Glutamatergic neuron (in vitro differentiated cells): ENCODE data around the gene LEMD2. TPM values are rescaled to one million over a fixed set of nuclear protein-coding genes. Genes with fewer than 3 reads are reported as not detected.

ENCODE experiments used
- DNase-seq: peaks from one replicate; pipeline ENCODE4 v3.0.0; 2022
- H3K27ac Mint-ChIP-seq: one replicate; pipeline ENCODE4 v1.8.0; 2020; ENCODE audit warnings: mild to moderate bottlenecking, mixed read lengths, inconsistent platforms; ENCODE audit not compliant: unreplicated experiment
- H3K27me3 Mint-ChIP-seq: one replicate; pipeline ENCODE4 v1.8.0; 2020; ENCODE audit warnings: mild to moderate bottlenecking, moderate library complexity, mixed read lengths, inconsistent platforms; ENCODE audit not compliant: unreplicated experiment
- H3K36me3 Mint-ChIP-seq: one replicate; pipeline ENCODE4 v1.8.0; 2020; ENCODE audit warnings: mild to moderate bottlenecking, mixed read lengths, inconsistent platforms; ENCODE audit not compliant: unreplicated experiment
- H3K4me1 Mint-ChIP-seq: one replicate; pipeline ENCODE4 v1.8.0; 2020; ENCODE audit warnings: mild to moderate bottlenecking, low read depth, mixed read lengths, inconsistent platforms; ENCODE audit not compliant: unreplicated experiment
- H3K4me3 Mint-ChIP-seq: one replicate; pipeline ENCODE4 v1.8.0; 2020; ENCODE audit warnings: mild to moderate bottlenecking, mixed read lengths, inconsistent platforms; ENCODE audit not compliant: unreplicated experiment
- H3K9me3 Mint-ChIP-seq: one replicate; pipeline ENCODE4 v1.8.0; 2020; ENCODE audit warnings: mild to moderate bottlenecking, moderate library complexity, mixed read lengths, inconsistent platforms; ENCODE audit not compliant: unreplicated experiment
- CTCF ChIP-seq: fragments of 200-600 bp; sonication (generic); IDR thresholded peaks from one replicate; pipeline ENCODE4 v1.5.0; 2021; ENCODE audit not compliant: partially characterized antibody, unreplicated experiment
- total RNA-seq: library from RNA; stranded (reverse); fragmentation: NEBNext Ultra II Directional; extraction: Animal tissue kit (Norgen Biotek cat#: 25700); gene quantifications from one replicate; pipeline ENCODE4 v1.2.1, GENCODE V29; 2021; ENCODE audit not compliant: unreplicated experiment

LEMD2 gene
- total RNA-seq, 1 donor from 2014 or later, result 82.4 TPM

DNA sequence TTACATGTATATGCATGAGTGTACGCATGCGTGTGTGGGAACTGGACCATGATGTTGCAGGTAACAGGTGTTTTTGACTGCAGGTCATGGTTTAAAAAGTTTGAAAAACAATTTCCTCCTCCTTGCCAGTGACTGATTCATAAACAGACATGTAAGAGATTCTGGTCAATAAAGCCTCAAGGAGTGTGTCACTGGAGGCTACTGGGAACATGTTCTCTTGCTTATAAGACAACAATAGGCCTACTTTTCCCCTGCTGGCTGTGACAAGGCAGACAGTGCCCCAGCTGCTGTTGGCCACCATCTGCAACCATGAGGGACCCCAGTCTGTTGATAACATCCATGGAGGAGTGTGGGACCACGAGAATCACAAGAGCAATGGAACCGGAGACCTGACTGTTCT, 12.7 kb downstream of the LEMD2 start:
- no peak for TF ChIP-seq CTCF
- H3K9me3 Mint-ChIP-seq, result peaks cover 3% of the 10 kb centered on the region
- H3K4me1 Mint-ChIP-seq, result peaks cover 37% of the 10 kb centered on the region
- H3K27me3 Mint-ChIP-seq, result peaks cover 1% of the 10 kb centered on the region
- no peaks in the 10 kb centered on the region for H3K36me3 Mint-ChIP-seq
- no peak for DNase-seq
- no peak overlapping the region for H3K27ac Mint-ChIP-seq
- no peak overlapping the region for H3K4me3 Mint-ChIP-seq

GRCh38 chr6:33774774-33775173, 14.2 kb downstream of the LEMD2 start:
- Mint-ChIP-seq H3K4me3 (no peak overlapping the region), H3K36me3 (no peaks in the 10 kb centered on the region), H3K9me3 (peaks cover 3% of the 10 kb centered on the region), H3K27ac (no peak overlapping the region), H3K27me3 (peaks cover 1% of the 10 kb centered on the region), H3K4me1 (peaks cover 35% of the 10 kb centered on the region)
- no peak for TF ChIP-seq CTCF
- no peak for DNase-seq

GRCh38 chr6:33772902-33773472, 15.9 kb downstream of the LEMD2 start:
- Mint-ChIP-seq H3K9me3 (peaks cover 3% of the 10 kb centered on the region), H3K4me3 (peak overlapping the region; percentile 49), H3K27me3 (peaks cover 1% of the 10 kb centered on the region), H3K27ac (peak overlapping the region; percentile 62), H3K4me1 (peaks cover 31% of the 10 kb centered on the region), H3K36me3 (no peaks in the 10 kb centered on the region)
- no peak for TF ChIP-seq CTCF
- DNase-seq, result no peak

GRCh38 chr6:33772082-33772830, 16.7 kb downstream of the LEMD2 start:
- H3K36me3 Mint-ChIP-seq, result no peaks in the 10 kb centered on the region
- peak overlapping the region; percentile 49 for H3K4me3 Mint-ChIP-seq
- TF ChIP-seq CTCF, result no peak
- H3K27ac Mint-ChIP-seq, result peak overlapping the region; percentile 78
- peaks cover 31% of the 10 kb centered on the region for H3K4me1 Mint-ChIP-seq
- H3K9me3 Mint-ChIP-seq, result peaks cover 3% of the 10 kb centered on the region
- H3K27me3 Mint-ChIP-seq, result peaks cover 1% of the 10 kb centered on the region
- DNase-seq, result no peak
